Smooth muscle cell of the umbilical artery (primary cell): ENCODE measurements around the gene RASGRP3. TPM values are rescaled to one million over a fixed set of nuclear protein-coding genes. Genes with fewer than 3 reads are reported as not detected.

Source experiments
- total RNA-seq: library from RNA; depleted of rRNA; stranded (reverse); fragments of >200 nt; gene quantifications from 2 replicates; pipeline ENCODE4 v1.2.3, GENCODE V29; 2014

RASGRP3 gene
- 0.69 and 1.8 TPM in 2 replicates for total RNA-seq

GRCh38 chr2:33476131-33476792 lies at the start of gene RASGRP3:
Gene RASGRP3 (plus strand): TSS chr2:33476649. CDS start chr2:33515137, 38,488 bp downstream.

GRCh38 chr2:33599175-33599942 lies 122.9 kb downstream of the RASGRP3 start, which contains the start of gene FAM98A:
Gene FAM98A (minus strand): TSS chr2:33599299. CDS start chr2:33599221, 78 bp downstream.

Other genes with a start within 250 kb of the RASGRP3 start
- gene FAM98A, start 122.7 kb downstream of the RASGRP3 start, total RNA-seq, result 68.0 and 126 TPM in 2 replicates